ENCODE results near the gene AHCYL1.
"Not testable (repeated sequence)": the region's sequence is repeated elsewhere in the genome, so short reads cannot be mapped to it uniquely, and the experiment has no call there.

The AHCYL1 gene

DNA sequence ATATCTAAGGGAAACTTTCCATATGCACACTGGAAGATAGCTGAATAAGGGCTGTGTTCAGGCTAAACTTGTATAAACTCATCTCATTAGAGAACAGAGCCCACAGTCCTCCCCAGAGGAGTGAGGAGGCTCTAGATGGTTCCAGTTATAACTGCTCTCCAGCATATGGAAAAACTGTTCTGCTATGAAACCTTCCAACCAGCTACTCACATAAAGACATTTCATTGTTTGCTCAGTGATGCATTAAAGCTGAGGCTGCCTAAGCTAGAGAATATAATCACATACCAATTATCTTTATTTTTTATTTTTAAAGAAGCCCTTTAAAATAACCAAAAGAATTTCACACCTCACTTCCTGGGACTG, 13.3 kb downstream of the AHCYL1 start:
- DNase-seq (ENCODE audit: low read depth), result no peak

GRCh38 chr1:110002695-110003094, 18.1 kb downstream of the AHCYL1 start:
- no peak for DNase-seq (ENCODE audit: low read depth)

DNA sequence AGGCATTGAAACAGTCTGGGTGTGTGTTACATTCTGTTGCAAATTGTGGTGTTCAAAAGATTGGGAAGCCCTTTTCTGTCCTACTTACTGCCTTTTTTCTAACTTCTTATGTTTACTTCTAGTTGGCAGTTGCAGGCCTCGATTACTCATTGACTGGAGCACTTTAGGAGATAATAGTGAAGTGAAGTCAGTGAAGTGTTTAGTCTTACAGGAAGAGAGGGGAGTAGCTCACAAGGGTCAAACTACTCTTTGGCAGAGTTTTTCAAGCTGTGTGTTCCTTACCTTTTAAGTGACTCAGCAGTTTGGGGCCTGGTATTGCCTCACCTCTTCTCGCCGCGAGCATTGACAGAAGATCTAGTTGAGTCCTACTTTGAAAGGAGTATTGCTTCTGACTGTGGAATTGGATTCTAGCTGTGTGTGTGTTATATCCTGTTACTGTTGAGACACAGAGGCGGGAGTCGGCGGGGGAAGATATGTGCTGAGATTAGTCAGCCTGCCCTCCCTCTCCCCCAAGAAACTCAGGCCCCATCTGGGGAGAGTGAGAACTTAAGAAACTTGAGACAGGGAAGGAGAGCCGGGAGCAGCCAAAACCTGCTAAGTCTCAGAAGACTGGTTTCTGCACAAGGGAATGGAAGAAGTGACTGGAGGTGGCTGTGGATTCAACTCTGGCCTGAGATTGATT, 19.3 kb downstream of the AHCYL1 start:
- no peak for DNase-seq (ENCODE audit: low read depth)

DNA sequence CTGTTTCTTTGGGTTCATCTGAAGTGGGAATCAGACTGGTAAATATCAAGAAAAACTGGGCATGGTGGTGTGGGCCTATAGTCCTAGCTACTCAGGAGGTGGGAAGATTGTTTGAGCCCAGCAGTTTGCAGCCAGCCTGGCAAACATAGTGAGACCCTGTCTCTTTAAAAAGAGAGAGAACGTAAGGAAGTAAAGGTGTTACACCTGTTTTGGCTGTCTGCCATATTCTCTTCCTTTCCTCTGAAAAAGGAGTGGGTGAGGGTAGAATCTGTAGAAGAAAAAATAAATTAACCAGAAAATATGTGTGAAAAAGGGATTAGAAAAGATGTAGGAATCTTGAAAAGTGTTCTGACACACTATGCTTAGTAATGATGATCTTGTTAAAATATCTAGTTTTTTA, 20.0 kb downstream of the AHCYL1 start:
- DNase-seq (ENCODE audit: low read depth), result no peak

GRCh38 chr1:110005971-110006370, 21.4 kb downstream of the AHCYL1 start:
- no peak for DNase-seq (ENCODE audit: low read depth)

DNA sequence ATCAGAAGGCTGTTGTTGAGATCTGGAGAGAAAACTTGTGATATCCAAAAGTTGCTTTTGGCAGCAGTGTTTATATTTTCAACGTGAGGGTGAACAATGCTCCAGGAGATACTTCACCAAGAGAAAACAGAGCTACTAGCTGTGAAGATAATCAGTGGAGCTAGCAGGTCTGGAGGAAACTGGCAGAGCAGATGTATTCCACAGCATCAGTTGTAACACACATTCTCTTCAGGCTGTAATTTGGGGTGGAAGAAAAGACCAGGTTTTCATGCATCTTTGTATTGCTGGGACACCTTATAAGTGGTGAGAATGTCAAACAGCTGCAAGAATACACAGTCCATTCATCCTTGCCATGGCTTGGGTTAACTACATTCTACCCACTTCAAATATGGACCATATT, 22.0 kb downstream of the AHCYL1 start:
- no peak for DNase-seq (ENCODE audit: low read depth)

GRCh38 chr1:110007046-110007830, 22.7 kb downstream of the AHCYL1 start:
- no peak for DNase-seq (ENCODE audit: low read depth)

DNA sequence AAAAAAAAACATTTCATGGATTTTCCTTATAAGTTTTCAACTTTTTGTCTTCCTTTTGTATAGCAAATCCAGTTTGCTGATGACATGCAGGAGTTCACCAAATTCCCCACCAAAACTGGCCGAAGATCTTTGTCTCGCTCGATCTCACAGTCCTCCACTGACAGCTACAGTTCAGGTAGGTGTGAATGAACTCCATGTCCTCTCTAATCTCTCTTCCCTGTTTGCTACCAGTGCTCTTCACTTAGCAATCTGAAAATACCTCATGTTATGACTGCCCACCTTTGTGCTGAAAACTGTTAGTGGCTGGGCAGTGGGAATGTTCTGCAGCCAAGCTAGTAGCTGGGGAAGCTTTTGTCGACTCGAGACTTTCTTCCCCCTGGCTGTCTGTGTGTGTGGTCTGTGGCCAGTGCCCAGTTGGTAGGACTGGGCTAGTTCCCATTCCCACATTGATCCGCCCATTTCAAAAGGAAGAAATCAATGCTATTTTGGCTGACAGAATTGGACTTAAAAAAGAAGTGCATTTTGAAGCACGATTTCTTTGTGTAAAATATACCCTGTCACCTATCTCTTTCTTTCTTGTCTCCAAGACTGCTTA, 24.5 kb downstream of the AHCYL1 start:
- DNase-seq (ENCODE audit: low read depth), result no peak

DNA sequence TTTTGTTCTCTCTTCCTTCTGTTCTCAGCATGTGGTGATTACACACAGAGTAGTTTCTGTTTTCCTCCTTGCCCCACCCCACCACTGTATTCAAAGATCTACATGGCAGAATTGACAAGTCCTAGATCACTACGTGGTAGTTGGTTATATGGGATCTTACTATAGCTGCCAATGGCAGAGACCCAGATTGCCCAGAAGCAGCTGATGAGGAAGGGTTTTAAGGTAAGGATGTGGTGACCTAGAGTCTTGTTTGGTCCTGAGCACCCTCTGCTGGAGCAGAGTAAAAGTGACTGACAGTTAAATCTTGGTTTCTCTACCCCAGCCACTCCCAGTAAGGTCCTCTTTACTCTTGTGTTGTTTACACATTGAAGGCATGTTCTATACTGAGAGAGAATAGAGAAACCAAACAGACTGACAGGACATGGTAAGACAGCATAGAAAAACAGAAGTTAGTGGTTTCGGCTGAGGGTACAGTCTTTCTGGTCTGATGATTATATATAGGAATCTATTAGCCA, 27.0 kb downstream of the AHCYL1 start:
- no peak for DNase-seq (ENCODE audit: low read depth)

GRCh38 chr1:110012100-110012780, 27.7 kb downstream of the AHCYL1 start:
- no peak for DNase-seq (ENCODE audit: low read depth)

GRCh38 chr1:110017792-110018191, 33.2 kb downstream of the AHCYL1 start:
- no peak for DNase-seq (ENCODE audit: low read depth)

GRCh38 chr1:110018396-110018795, 33.8 kb downstream of the AHCYL1 start:
- no peak for DNase-seq (ENCODE audit: low read depth)

DNA sequence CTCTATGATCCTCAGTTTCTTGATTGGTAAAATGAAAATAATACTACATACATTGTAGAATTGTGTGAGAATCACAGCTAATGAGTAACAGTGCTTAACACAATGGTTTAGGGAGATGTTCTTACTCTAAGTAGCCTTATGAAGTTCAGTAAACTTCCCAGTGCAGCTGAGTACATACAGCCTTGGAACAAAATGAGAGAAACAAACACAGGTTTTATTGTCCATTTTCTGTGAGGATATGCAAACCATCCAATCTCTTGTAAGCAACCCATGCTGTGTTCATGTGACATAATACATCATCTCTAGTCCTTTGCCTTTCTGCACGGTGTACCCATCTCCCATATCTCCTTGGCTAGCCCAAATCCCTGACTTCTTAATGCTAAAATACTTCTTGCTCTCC, 35.2 kb downstream of the AHCYL1 start:
- DNase-seq (ENCODE audit: low read depth), result no peak

DNA sequence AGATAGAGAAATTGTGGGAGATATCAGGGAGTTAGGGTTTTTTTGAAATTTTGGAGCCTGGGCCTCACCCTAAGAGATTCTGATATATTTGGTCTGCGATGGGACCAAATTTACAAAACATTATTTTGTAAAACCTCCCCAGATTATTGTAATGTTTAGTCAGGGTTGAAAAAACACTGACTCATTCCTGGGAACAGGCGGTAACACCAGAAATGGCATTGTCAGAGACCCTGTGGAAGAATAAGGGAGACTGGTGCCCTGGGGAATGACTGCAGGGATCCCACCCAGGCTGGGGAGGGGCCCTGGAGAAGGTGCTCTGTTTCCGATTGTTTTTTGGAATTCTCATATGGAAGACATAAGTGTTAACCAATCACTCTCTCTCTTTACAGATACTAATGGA, 36.7 kb downstream of the AHCYL1 start:
- DNase-seq (ENCODE audit: low read depth), result no peak

GRCh38 chr1:110024613-110025012, 40.0 kb downstream of the AHCYL1 start:
- DNase-seq (ENCODE audit: low read depth), result no peak

GRCh38 chr1:110030687-110031086, 46.1 kb downstream of the AHCYL1 start:
- not testable (repeated sequence) for DNase-seq (ENCODE audit: low read depth)

GRCh38 chr1:110032327-110032726, 47.8 kb downstream of the AHCYL1 start:
- no peak for DNase-seq (ENCODE audit: low read depth)

DNA sequence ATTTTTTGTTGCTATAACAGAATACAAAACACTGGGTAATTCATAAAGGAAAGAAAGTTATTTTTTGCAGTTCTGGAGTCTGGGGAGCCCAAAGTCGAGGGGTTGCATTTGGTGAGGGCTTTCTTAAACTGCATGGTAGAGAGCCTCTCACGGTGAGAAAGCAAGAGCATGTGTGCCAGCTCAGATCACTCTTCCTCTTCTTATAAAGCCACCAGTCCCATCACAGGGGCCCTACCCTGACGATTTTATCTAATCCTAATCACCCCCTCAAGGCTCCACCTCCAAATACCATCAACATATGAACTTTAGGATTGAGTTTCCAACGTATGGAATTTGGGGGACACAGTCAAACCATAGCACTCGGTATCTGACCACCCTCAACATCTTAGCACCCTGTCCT, 48.9 kb downstream of the AHCYL1 start:
- no peak for DNase-seq (ENCODE audit: low read depth)

DNA sequence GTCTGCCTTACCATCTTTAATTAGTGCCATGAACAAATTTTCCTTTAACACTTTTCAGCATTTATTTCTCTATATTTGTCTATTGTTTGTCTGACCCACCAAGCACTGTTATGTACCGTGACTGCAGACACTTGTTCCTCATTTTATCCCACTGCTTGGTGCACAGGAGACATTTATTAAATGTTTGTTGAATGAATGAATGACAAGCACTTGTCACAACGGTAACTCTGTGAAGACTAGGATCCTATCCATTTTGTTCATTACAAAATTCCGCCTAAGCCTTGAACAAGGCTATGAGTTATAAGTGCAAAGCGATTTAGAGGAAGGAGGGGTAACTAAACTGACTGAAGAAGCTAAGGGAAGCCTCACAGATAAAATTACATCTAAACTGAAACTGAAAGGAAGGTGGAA, 49.5 kb downstream of the AHCYL1 start:
- DNase-seq (ENCODE audit: low read depth), result no peak

- DNase-seq (ENCODE audit: low read depth), result peak; percentile 83
Observed at GRCh38 chr1:110034451-110035235, 50.1 kb downstream of the AHCYL1 start, which contains the start of gene STRIP1. TSS of gene STRIP1 (plus strand) at chr1:110034624. CDS start at chr1:110034638, 14 bp downstream.

GRCh38 chr1:110035236-110035752, 50.7 kb downstream of the AHCYL1 start:
- DNase-seq (ENCODE audit: low read depth), result no peak

Data from activated T-helper 9 cell treated with anti-CD3 and anti-CD28 coated beads, Interleukin-2, amount 50 U/mL, for 16 hours (primary cell).